Peyer's patch (tissue), 4 donors: Measurements from ENCODE around the gene KDM1A. TPM values are rescaled to one million over a fixed set of nuclear protein-coding genes. Genes with fewer than 3 reads are reported as not detected.

Source experiments
- DNase-seq, 3 donors: peaks; one replicate each; pipeline ENCODE4 v3.0.0-alpha.2; 2017 to 2019
- H3K27ac ChIP-seq, 4 donors: fragments of 200-600 bp; sonication (generic); one replicate each; pipeline ENCODE4 v1.5.1; 2016 to 2019
- H3K27me3 ChIP-seq, 2 donors: fragments of 200-600 bp; sonication (generic); one replicate each; pipeline ENCODE4 v1.5.1; 2019
- H3K36me3 ChIP-seq, 3 donors: fragments of 200-600 bp; sonication (generic); one replicate each; pipeline ENCODE4 v1.5.1; 2016 to 2019
- H3K4me1 ChIP-seq, 4 donors: fragments of 200-600 bp; sonication (generic); one replicate each; pipeline ENCODE4 v1.5.1; 2016 to 2019
- H3K4me3 ChIP-seq, 4 donors: fragments of 200-600 bp; sonication (generic); 1 replicate in 3 of 4; 2 replicates in 1 of 4; pipeline ENCODE4 v1.5.1; 2016 to 2019; ENCODE audit warnings: mild to moderate bottlenecking in 1 of 4
- H3K9me3 ChIP-seq, 4 donors: fragments of 200-600 bp; sonication (generic); one replicate each; pipeline ENCODE4 v1.5.1; 2016 to 2019; ENCODE audit warnings: mild to moderate bottlenecking in 1 of 4
- POLR2A ChIP-seq, 2 donors: fragments of 450-650 bp; IDR thresholded peaks; one replicate each; pipeline ENCODE4 v1.5.1; 2017; ENCODE audit warnings: antibody characterized with exemption in 2 of 2, mild to moderate bottlenecking in 2 of 2, moderate library complexity in 2 of 2
- total RNA-seq, 4 donors: library from RNA; depleted of rRNA; stranded (reverse); fragments of >200 nt; gene quantifications; one replicate each; pipeline ENCODE4 v1.1.0, GENCODE V29; 2016
- TF ChIP-seq, protein P1 (sequence below), 6 experiments: fragments of 450-650 bp in 4 of 6; fragments of 200-600 bp in 2 of 6; sonication (generic) in 1 of 6; IDR thresholded peaks; one replicate each; pipeline ENCODE4 v1.5.1; 2017 to 2019; ENCODE audit warnings: antibody characterized with exemption in 6 of 6, mild to moderate bottlenecking in 3 of 6, moderate library complexity in 1 of 6

Gene KDM1A
- total RNA-seq, 4 donors from 2014 or later, result 33.5 to 102 (median 40.9) TPM

DNA sequence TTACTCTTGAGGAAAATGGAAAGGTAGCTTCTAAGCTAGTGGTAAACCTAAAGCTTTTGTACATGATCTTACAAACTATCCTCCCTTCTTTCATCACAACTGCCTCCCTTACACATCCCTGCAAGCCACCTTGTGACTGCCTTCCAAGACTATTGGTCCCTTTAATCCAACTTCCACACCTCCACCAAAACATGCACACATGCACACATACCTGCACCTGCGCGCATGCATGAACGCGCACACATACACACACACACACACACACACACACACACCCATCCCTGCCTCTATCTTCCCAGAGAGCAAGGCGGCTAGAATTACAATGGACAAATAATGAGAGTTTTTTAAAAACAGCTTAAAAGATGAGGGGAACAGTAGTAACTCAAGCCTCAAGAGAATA lies 91.1 kb downstream of the KDM1A start:
- no peaks in the 10 kb centered on the region for H3K27me3 ChIP-seq
- TF ChIP-seq, protein P1, sequence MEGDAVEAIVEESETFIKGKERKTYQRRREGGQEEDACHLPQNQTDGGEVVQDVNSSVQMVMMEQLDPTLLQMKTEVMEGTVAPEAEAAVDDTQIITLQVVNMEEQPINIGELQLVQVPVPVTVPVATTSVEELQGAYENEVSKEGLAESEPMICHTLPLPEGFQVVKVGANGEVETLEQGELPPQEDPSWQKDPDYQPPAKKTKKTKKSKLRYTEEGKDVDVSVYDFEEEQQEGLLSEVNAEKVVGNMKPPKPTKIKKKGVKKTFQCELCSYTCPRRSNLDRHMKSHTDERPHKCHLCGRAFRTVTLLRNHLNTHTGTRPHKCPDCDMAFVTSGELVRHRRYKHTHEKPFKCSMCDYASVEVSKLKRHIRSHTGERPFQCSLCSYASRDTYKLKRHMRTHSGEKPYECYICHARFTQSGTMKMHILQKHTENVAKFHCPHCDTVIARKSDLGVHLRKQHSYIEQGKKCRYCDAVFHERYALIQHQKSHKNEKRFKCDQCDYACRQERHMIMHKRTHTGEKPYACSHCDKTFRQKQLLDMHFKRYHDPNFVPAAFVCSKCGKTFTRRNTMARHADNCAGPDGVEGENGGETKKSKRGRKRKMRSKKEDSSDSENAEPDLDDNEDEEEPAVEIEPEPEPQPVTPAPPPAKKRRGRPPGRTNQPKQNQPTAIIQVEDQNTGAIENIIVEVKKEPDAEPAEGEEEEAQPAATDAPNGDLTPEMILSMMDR (IDR thresholded peaks at IDR 0.05), result no peak
- no peak for TF ChIP-seq POLR2A (IDR thresholded peaks at IDR 0.05)
- DNase-seq, result no peak
- peaks cover 0 to 19% (median 0%) of the 10 kb centered on the region in 3 donors for H3K36me3 ChIP-seq
- no peak overlapping the region for H3K27ac ChIP-seq
- peaks cover 0 to 11% (median 0%) of the 10 kb centered on the region in 4 donors for H3K4me1 ChIP-seq
- no peak overlapping the region for H3K4me3 ChIP-seq
- H3K9me3 ChIP-seq, result no peaks in the 10 kb centered on the region

DNA sequence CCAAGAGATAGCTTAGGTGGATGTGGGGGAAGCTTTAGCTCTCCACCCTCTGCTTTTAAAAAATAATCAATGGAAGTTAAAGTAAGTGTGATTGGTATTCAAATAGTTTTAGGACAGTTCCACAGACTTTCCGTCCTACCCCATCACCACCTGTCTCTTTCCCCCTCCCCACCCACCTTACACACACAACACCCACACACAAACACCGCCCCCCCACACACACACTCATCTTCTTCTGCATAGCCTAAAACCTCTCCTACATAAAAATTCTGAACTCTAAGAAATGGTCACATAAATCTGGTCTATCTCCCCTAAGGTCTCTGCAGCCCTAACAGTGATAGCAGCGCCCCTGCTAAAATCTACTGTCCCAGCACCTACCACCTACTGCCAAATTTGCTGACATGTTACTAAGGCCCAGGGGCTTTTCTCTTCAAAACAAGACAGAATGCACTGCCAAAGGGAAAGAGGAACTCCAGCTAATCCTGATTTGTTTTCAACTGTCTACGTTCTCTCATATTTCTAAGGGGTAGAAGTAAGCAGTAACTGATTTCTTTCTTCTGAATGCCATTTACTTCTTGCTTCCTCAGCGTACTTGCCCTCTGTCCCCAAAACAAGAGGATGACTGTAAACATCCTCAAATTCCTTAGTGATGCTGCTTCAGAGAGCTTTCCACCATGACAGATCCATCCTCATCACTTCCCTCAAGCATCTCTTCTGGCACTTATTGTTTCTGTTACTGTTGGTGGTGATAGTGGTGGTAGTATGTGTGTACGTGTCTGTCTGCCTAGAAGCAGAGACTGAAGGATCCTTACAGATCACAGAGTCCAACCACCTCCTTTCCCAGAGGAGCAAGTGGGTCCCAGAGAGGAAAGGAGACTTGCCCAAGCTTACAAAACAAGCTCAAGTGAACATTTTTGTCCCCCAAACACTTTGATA lies 92.6 kb downstream of the KDM1A start:
- Histone ChIP-seq H3K27me3 (no peaks in the 10 kb centered on the region), H3K4me3 (no peak overlapping the region), H3K9me3 (no peaks in the 10 kb centered on the region), H3K36me3 (peaks cover 0 to 19% (median 0%) of the 10 kb centered on the region in 3 donors), H3K27ac (peak overlapping the region in 1 of 4 donors; percentile 20), H3K4me1 (peaks cover 0 to 21% (median 0%) of the 10 kb centered on the region in 4 donors)
- TF ChIP-seq POLR2A (IDR thresholded peaks at IDR 0.05), result no peak
- TF ChIP-seq, protein P1 (IDR thresholded peaks at IDR 0.05), result no peak
- DNase-seq, result no peak

DNA sequence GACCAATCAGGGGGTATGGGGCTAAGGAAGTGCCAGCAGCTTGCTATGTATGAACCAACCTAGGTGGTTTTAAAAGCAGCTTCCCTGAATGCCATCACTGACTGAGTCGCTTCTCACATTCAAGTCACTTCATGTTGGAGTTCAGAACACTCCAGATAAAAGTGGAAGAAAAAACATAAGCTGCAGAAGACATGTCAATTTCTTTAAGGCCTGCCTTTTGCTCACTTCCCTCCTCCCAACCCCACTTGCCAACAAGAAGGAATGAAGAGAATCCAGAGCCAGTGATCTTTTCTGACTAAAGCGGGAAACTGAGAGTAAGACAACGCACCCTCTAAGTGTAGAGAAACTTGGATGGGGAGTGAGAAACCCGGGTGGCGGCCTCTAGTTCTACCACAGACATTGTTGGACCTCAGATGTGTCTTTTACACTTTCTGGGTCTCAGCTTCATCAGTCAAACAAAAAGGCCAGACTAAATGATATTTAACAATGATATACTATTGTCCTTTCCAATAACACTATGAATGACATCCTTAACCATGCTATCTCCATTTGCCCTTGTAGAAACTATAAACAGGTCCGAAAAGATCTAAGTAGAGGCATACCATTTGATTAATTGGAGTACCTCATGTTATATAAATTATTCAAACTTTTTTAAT lies 95.3 kb downstream of the KDM1A start:
- Histone ChIP-seq H3K27ac (peak overlapping the region in 1 of 4 donors; percentile 12), H3K27me3 (no peaks in the 10 kb centered on the region), H3K4me3 (no peak overlapping the region), H3K4me1 (peaks cover 0 to 45% (median under 1%) of the 10 kb centered on the region in 4 donors), H3K36me3 (no peaks in the 10 kb centered on the region), H3K9me3 (no peaks in the 10 kb centered on the region)
- no peak for DNase-seq
- no peak for TF ChIP-seq POLR2A (IDR thresholded peaks at IDR 0.05)
- TF ChIP-seq, protein P1 (IDR thresholded peaks at IDR 0.05), result no peak

DNA sequence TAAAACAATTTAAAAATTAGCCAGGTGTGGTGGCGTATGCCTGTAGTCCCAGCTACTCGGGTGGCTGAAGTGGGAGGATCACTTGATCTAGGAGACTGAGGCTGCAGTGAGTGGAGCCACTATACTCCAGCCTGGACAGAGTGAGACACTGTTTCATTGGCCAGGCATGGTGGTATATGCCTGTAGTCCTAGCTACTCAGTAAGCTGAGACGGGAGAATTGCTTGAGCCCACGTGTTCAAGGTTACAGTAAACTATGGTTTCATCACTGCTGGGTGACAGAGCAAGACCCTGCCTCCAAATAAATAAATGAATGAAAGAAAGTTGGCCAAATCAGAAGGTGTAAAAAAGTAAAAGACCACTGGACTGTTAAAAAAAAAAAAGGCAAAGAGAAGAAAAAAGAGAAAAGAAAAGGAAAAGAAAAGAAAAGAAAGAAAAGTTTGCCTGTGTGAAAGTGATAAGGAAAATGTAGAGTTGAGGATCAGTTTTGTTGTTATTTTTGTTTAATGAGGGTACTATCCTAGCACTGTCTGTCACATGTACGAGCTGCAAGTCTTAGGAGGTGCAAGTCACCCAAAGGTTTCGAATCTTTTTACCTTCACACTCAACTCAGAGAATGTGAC lies 97.1 kb downstream of the KDM1A start:
- H3K9me3 ChIP-seq, result no peaks in the 10 kb centered on the region
- peaks cover 0 to 53% (median 3%) of the 10 kb centered on the region in 4 donors for H3K4me1 ChIP-seq
- TF ChIP-seq, protein P1 (IDR thresholded peaks at IDR 0.05), result no peak
- no peak for TF ChIP-seq POLR2A (IDR thresholded peaks at IDR 0.05)
- H3K36me3 ChIP-seq, result no peaks in the 10 kb centered on the region
- H3K27me3 ChIP-seq, result no peaks in the 10 kb centered on the region
- no peak for DNase-seq
- no peak overlapping the region for H3K27ac ChIP-seq
- H3K4me3 ChIP-seq, result no peak overlapping the region

DNA sequence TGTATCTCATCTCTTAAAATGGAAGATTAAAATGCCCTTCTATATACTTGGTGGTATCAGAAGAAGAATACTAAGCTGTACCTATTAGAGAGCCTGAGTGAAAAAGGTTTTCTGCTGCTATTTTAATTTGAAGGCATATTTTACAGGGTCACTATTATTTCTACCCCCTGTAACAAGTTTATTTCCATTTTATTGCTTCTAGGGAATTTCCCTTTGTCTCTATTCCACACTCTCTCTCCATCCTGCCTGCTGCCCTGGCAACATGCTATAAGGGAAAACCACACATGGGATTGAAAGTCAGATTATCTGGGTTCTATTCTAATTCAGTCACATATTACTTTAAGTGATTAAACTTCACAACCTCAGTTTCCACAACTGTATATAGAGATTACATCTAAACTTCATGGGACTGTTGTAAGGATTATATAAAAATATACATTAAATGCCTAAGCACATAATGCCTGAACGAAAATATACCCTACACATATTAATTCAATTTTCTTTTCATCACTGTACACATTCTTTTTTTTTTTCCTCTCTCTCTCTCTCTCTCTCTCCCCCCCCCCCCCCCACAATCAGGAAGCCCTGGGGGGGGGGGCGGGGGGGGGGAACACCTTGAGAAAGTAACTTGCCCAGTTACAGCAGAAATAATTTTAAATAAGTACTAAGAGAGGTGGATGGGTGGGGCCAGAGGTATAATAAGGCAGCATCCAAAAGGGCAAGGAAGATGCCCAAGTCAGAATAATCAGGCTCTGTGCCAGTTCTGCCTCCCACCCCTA lies 97.8 kb downstream of the KDM1A start:
- peaks cover 0 to 61% (median 5%) of the 10 kb centered on the region in 4 donors for H3K4me1 ChIP-seq
- no peaks in the 10 kb centered on the region for H3K27me3 ChIP-seq
- no peak for DNase-seq
- TF ChIP-seq, protein P1 (IDR thresholded peaks at IDR 0.05), result no peak
- TF ChIP-seq POLR2A (IDR thresholded peaks at IDR 0.05), result no peak
- no peak overlapping the region for H3K4me3 ChIP-seq
- H3K27ac ChIP-seq, result no peak overlapping the region
- no peaks in the 10 kb centered on the region for H3K36me3 ChIP-seq
- H3K9me3 ChIP-seq, result no peaks in the 10 kb centered on the region
